ENCODE data around the gene PTPRM.

The PTPRM gene

DNA sequence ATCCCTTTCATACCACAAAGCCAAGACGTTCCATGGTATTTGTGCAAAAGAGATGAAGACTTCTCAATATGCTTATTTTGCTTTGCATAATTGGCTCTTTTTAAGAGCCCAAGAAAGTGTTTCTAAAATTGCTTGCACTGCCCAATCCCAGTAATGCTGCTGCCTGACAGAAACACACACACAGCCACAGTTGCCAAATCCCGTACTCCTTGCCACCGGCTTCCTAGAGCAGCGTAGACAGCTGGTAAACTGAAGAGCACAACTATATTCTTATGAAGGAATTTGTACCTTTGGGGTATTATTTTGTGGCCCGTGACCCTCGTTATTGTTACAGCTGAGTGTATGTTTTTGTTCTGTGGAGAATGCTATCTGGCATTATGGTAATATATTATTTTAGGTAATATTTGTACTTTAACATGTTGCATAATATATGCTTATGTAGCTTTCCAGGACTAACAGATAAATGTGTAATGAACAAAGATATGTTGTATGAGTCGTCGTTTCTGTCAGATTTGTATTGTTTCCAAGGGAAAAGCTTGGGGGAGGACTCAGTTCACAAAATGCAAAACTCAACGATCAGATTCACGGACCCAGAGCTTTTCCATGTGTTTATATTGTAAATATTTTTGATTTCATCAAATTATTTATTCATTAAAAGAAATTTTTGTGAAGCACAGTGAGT lies 839.2 kb downstream of the PTPRM start:
- Histone ChIP-seq H3F3A (ENCODE audit: control insufficient read depth, insufficient read depth) (no peaks in the 10 kb centered on the region), H4K20me1 (ENCODE audit: control insufficient read depth, insufficient read depth, low read depth, low read length) (no peaks in the 10 kb centered on the region), H3K4me2 (ENCODE audit: low read length) (no peak overlapping the region), H3K4me3 (ENCODE audit: low read length) (no peak overlapping the region), H3K4me1 (ENCODE audit: control insufficient read depth, low read length) (no peaks in the 10 kb centered on the region), H3K9me3 (ENCODE audit: control insufficient read depth, insufficient read depth, low read length) (no peaks in the 10 kb centered on the region), H3K27me3 (ENCODE audit: control insufficient read depth, low read length) (no peaks in the 10 kb centered on the region), H3K9me2 (replicated peaks; ENCODE audit: control insufficient read depth, low read length) (no peaks in the 10 kb centered on the region), H3K36me3 (ENCODE audit: control insufficient read depth, low read length) (no peaks in the 10 kb centered on the region), H3K79me2 (ENCODE audit: control insufficient read depth, low read length) (no peaks in the 10 kb centered on the region), H3K27ac (ENCODE audit: low read depth, low read length) (no peak overlapping the region)
- TF ChIP-seq EZH2phosphoT487 (IDR thresholded peaks at IDR 0.05; ENCODE audit: borderline replicate concordance, low read length) = no peak
- TF ChIP-seq, protein P1, sequence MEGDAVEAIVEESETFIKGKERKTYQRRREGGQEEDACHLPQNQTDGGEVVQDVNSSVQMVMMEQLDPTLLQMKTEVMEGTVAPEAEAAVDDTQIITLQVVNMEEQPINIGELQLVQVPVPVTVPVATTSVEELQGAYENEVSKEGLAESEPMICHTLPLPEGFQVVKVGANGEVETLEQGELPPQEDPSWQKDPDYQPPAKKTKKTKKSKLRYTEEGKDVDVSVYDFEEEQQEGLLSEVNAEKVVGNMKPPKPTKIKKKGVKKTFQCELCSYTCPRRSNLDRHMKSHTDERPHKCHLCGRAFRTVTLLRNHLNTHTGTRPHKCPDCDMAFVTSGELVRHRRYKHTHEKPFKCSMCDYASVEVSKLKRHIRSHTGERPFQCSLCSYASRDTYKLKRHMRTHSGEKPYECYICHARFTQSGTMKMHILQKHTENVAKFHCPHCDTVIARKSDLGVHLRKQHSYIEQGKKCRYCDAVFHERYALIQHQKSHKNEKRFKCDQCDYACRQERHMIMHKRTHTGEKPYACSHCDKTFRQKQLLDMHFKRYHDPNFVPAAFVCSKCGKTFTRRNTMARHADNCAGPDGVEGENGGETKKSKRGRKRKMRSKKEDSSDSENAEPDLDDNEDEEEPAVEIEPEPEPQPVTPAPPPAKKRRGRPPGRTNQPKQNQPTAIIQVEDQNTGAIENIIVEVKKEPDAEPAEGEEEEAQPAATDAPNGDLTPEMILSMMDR (IDR thresholded peaks at IDR 0.05; ENCODE audit: low read depth, low read length, poor library complexity, severe bottlenecking) = no peak

DNA sequence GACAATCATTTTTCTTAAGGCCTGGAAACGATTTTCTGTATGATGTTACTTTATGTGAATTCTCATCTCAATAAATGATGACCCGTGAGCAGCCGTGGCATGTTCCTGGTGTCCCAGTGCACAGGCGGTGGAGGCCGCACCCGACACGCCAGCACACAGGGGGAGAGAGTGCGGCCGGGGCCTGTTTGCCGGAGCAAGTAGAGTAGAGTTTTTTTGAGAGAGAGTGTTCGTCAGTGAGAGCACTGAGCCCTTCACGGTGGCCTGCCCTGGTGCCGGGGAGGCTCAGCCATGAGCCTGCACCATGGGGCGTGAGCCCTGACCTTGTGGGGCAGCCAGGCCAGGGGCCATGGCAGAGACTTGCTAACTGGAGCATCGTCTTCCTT lies 839.7 kb downstream of the PTPRM start:
- no peak for TF ChIP-seq EZH2phosphoT487 (IDR thresholded peaks at IDR 0.05; ENCODE audit: borderline replicate concordance, low read length)
- TF ChIP-seq, protein P1 (IDR thresholded peaks at IDR 0.05; ENCODE audit: low read depth, low read length, poor library complexity, severe bottlenecking) = no peak
- Histone ChIP-seq H3K9me2 (replicated peaks; ENCODE audit: control insufficient read depth, low read length) (no peaks in the 10 kb centered on the region), H3K27me3 (ENCODE audit: control insufficient read depth, low read length) (no peaks in the 10 kb centered on the region), H3F3A (ENCODE audit: control insufficient read depth, insufficient read depth) (no peaks in the 10 kb centered on the region), H3K4me2 (ENCODE audit: low read length) (no peak overlapping the region), H3K4me1 (ENCODE audit: control insufficient read depth, low read length) (no peaks in the 10 kb centered on the region), H3K27ac (ENCODE audit: low read depth, low read length) (no peak overlapping the region), H3K79me2 (ENCODE audit: control insufficient read depth, low read length) (no peaks in the 10 kb centered on the region), H3K36me3 (ENCODE audit: control insufficient read depth, low read length) (no peaks in the 10 kb centered on the region), H4K20me1 (ENCODE audit: control insufficient read depth, insufficient read depth, low read depth, low read length) (no peaks in the 10 kb centered on the region), H3K4me3 (ENCODE audit: low read length) (no peak overlapping the region), H3K9me3 (ENCODE audit: control insufficient read depth, insufficient read depth, low read length) (no peaks in the 10 kb centered on the region)

DNA sequence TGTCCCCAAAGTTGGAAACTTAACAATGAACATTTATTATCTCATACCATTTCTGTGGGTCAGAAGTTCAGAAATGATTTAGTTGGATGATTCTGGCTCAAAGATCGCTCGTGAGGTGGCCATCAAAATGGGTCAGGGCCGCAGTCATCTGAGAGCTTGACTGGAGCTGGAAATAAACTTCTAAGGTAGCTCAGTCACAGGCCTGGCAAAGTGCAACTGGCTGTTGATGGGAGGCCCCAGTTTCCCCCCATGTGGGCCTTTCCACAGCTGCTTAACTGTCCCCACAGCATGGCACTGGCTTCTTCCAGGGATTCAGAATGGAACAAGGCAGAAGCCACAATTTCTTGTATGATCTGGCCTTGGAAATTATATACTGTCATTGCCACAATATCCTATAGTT lies 842.0 kb downstream of the PTPRM start:
- Histone ChIP-seq H4K20me1 (ENCODE audit: control insufficient read depth, insufficient read depth, low read depth, low read length) (no peaks in the 10 kb centered on the region), H3K27ac (ENCODE audit: low read depth, low read length) (no peak overlapping the region), H3K36me3 (ENCODE audit: control insufficient read depth, low read length) (no peaks in the 10 kb centered on the region), H3K4me1 (ENCODE audit: control insufficient read depth, low read length) (no peaks in the 10 kb centered on the region), H3K4me3 (ENCODE audit: low read length) (no peak overlapping the region), H3K79me2 (ENCODE audit: control insufficient read depth, low read length) (no peaks in the 10 kb centered on the region), H3K9me3 (ENCODE audit: control insufficient read depth, insufficient read depth, low read length) (no peaks in the 10 kb centered on the region), H3K27me3 (ENCODE audit: control insufficient read depth, low read length) (no peaks in the 10 kb centered on the region), H3K4me2 (ENCODE audit: low read length) (no peak overlapping the region), H3F3A (ENCODE audit: control insufficient read depth, insufficient read depth) (no peaks in the 10 kb centered on the region), H3K9me2 (replicated peaks; ENCODE audit: control insufficient read depth, low read length) (no peaks in the 10 kb centered on the region)
- TF ChIP-seq EZH2phosphoT487 (IDR thresholded peaks at IDR 0.05; ENCODE audit: borderline replicate concordance, low read length) = no peak
- TF ChIP-seq, protein P1 (IDR thresholded peaks at IDR 0.05; ENCODE audit: low read depth, low read length, poor library complexity, severe bottlenecking) = no peak
